ENCODE measurements around the gene YBEY.

- no peak for TF ChIP-seq CTCF (IDR thresholded peaks at IDR 0.05)
- TF ChIP-seq POLR2A (IDR thresholded peaks at IDR 0.05): no peak
Measured at GRCh38 chr21:46243960-46244361, 42.2 kb upstream of the YBEY start.

Data from heart left ventricle (tissue), 13 donors.